Measurements from ENCODE around the gene STXBP2. TPM values are rescaled to one million over a fixed set of nuclear protein-coding genes. Genes with fewer than 3 reads are reported as not detected.

The STXBP2 gene
- total and polyA plus RNA-seq, 4 donors, result 80.3 to 455 (median 195) TPM

DNA sequence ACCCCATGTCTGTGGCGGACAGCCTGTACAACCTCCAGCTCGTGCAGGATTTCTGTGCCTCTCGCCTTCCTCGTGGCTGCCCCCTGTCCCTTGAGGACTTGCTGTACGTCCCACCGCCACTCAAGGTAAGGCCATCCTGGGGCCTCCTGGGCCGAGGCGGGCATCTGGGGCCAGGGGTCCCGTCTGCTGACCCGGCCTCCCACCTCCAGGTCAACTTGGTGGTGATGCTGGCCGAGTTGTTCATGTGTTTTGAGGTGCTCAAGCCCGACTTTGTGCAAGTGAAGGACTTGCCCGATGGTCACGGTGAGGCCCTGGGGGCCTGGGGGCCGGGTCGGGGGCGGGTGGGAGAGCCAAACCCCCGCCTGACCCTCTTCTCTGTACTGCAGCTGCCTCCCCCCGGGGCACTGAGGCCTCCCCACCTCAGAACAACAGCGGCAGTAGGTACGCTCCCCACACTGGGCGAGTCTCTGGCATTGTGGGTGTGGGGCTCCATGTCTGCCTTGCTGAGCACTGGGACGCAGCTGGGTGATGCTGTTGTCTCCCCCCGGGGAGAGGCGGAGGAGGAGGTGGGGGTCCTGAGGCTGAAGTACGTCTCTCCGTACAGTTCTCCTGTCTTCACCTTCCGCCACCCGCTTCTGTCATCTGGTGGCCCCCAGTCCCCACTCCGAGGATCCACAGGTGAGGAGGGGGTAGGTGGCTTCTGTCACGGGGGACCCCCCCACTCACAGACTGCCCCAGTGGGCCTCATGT is 26.2 kb upstream of the STXBP2 start:
- DNase-seq (no peak), ATAC-seq (ENCODE audit: insufficient read depth, low FRiP score) (no peak)
- H3K4me3 ChIP-seq, result no peak overlapping the region
- WGBS, 2 donors, result 83 to 87% methylated on average over 28 to 31 of the region's 31 CpGs
- no peaks in the 10 kb centered on the region for H3K9me3 ChIP-seq (ENCODE audit: control insufficient read depth in 4 of 4, insufficient read depth in 3 of 4, low read length in 3 of 4)
- TF ChIP-seq, protein P1, sequence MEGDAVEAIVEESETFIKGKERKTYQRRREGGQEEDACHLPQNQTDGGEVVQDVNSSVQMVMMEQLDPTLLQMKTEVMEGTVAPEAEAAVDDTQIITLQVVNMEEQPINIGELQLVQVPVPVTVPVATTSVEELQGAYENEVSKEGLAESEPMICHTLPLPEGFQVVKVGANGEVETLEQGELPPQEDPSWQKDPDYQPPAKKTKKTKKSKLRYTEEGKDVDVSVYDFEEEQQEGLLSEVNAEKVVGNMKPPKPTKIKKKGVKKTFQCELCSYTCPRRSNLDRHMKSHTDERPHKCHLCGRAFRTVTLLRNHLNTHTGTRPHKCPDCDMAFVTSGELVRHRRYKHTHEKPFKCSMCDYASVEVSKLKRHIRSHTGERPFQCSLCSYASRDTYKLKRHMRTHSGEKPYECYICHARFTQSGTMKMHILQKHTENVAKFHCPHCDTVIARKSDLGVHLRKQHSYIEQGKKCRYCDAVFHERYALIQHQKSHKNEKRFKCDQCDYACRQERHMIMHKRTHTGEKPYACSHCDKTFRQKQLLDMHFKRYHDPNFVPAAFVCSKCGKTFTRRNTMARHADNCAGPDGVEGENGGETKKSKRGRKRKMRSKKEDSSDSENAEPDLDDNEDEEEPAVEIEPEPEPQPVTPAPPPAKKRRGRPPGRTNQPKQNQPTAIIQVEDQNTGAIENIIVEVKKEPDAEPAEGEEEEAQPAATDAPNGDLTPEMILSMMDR (IDR thresholded peaks at IDR 0.05; ENCODE audit: control extremely low read depth, extremely low read depth), result no peak
- H3K27ac ChIP-seq (ENCODE audit: low read depth in 1 of 2, low read length in 1 of 2), result no peak overlapping the region
- no peak overlapping the region for H3K9ac ChIP-seq (ENCODE audit: insufficient read depth in 1 of 2, low read length in 2 of 2)
- H3K4me1 ChIP-seq (ENCODE audit: control insufficient read depth in 5 of 5, insufficient read depth in 5 of 5, low read length in 5 of 5), result no peaks in the 10 kb centered on the region
- peaks cover 0 to 12% (median 0%) of the 10 kb centered on the region in 4 donors for H3K36me3 ChIP-seq (ENCODE audit: control insufficient read depth in 4 of 4, insufficient read depth in 4 of 4, low read length in 4 of 4)
- no peaks in the 10 kb centered on the region for H3K27me3 ChIP-seq (ENCODE audit: control insufficient read depth in 3 of 3, insufficient read depth in 3 of 3, low read length in 2 of 3)

DNA sequence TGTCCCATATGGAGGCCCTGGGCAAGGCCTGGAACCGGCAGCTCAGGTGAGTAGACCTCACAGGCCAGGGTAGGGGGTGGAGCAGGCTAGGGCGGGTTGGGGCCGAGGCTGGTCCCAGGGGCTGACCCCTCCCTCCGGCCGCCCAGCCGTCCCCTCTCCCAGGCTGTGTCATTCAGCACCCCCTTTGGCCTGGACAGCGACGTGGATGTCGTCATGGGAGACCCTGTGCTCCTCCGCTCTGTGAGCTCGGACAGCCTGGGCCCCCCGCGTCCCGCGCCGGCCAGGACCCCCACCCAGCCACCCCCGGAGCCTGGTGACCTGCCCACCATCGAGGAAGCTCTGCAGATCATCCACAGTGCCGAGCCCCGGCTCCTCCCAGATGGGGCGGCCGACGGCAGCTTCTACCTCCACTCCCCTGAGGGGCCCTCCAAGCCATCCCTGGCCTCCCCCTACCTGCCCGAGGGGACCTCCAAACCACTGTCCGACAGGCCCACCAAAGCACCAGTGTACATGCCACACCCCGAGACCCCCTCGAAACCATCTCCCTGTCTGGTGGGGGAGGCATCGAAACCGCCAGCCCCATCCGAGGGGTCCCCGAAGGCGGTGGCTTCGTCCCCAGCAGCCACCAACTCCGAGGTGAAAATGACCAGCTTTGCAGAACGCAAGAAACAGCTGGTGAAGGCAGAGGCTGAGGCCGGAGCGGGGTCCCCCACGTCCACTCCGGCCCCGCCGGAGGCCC is 25.2 kb upstream of the STXBP2 start:
- Histone ChIP-seq H3K36me3 (ENCODE audit: control insufficient read depth in 4 of 4, insufficient read depth in 4 of 4, low read length in 4 of 4) (peaks cover 0 to 16% (median 0%) of the 10 kb centered on the region in 4 donors), H3K9ac (ENCODE audit: insufficient read depth in 1 of 2, low read length in 2 of 2) (no peak overlapping the region), H3K27ac (ENCODE audit: low read depth in 1 of 2, low read length in 1 of 2) (no peak overlapping the region), H3K27me3 (ENCODE audit: control insufficient read depth in 3 of 3, insufficient read depth in 3 of 3, low read length in 2 of 3) (no peaks in the 10 kb centered on the region), H3K4me1 (ENCODE audit: control insufficient read depth in 5 of 5, insufficient read depth in 5 of 5, low read length in 5 of 5) (no peaks in the 10 kb centered on the region), H3K9me3 (ENCODE audit: control insufficient read depth in 4 of 4, insufficient read depth in 3 of 4, low read length in 3 of 4) (no peaks in the 10 kb centered on the region), H3K4me3 (no peak overlapping the region)
- no peak for ATAC-seq (ENCODE audit: insufficient read depth, low FRiP score)
- DNase-seq, result no peak
- 89% methylated on average over 36 to 41 of the region's 41 CpGs for WGBS, 2 donors
- TF ChIP-seq, protein P1 (IDR thresholded peaks at IDR 0.05; ENCODE audit: control extremely low read depth, extremely low read depth), result no peak

GRCh38 chr19:7612282-7613274 is 24.3 kb upstream of the STXBP2 start:
- ATAC-seq (ENCODE audit: insufficient read depth, low FRiP score) (no peak), DNase-seq (no peak)
- TF ChIP-seq, protein P1 (IDR thresholded peaks at IDR 0.05; ENCODE audit: control extremely low read depth, extremely low read depth), result no peak
- H3K27me3 ChIP-seq (ENCODE audit: control insufficient read depth in 3 of 3, insufficient read depth in 3 of 3, low read length in 2 of 3), result no peaks in the 10 kb centered on the region
- no peak overlapping the region for H3K9ac ChIP-seq (ENCODE audit: insufficient read depth in 1 of 2, low read length in 2 of 2)
- no peak overlapping the region for H3K4me3 ChIP-seq
- no peak overlapping the region for H3K27ac ChIP-seq (ENCODE audit: low read depth in 1 of 2, low read length in 1 of 2)
- peaks cover 0 to 23% (median 0%) of the 10 kb centered on the region in 4 donors for H3K36me3 ChIP-seq (ENCODE audit: control insufficient read depth in 4 of 4, insufficient read depth in 4 of 4, low read length in 4 of 4)
- H3K9me3 ChIP-seq (ENCODE audit: control insufficient read depth in 4 of 4, insufficient read depth in 3 of 4, low read length in 3 of 4), result no peaks in the 10 kb centered on the region
- H3K4me1 ChIP-seq (ENCODE audit: control insufficient read depth in 5 of 5, insufficient read depth in 5 of 5, low read length in 5 of 5), result peaks cover 0 to 3% (median 0%) of the 10 kb centered on the region in 5 donors
- 92 to 95% methylated on average over 70 to 81 of the region's 81 CpGs for WGBS, 2 donors
